Mucosa of stomach (tissue), 1 donor: Measurements from ENCODE around the gene FANCE.

Experiments used
- H3K27me3 ChIP-seq: one replicate; pipeline ENCODE4 v1.7.0; 2013; ENCODE audit warnings: mild to moderate bottlenecking, low read length; ENCODE audit not compliant: control insufficient read depth, insufficient read depth
- H3K36me3 ChIP-seq: one replicate; pipeline ENCODE4 v1.7.0; 2013; ENCODE audit warnings: low read length; ENCODE audit not compliant: control insufficient read depth, insufficient read depth
- H3K4me1 ChIP-seq: one replicate; pipeline ENCODE4 v1.7.0; 2013; ENCODE audit warnings: mild to moderate bottlenecking, low read length; ENCODE audit not compliant: control insufficient read depth, insufficient read depth
- H3K4me3 ChIP-seq: one replicate; pipeline ENCODE4 v1.7.0; 2013; ENCODE audit warnings: low read length
- H3K9ac ChIP-seq: one replicate; pipeline ENCODE4 v1.7.0; 2013; ENCODE audit warnings: mild to moderate bottlenecking, low read length, moderate library complexity
- H3K9me3 ChIP-seq: one replicate; pipeline ENCODE4 v1.7.0; 2013; ENCODE audit warnings: mild to moderate bottlenecking, low read length, moderate library complexity; ENCODE audit not compliant: control insufficient read depth
- donor health status: Pancreatic carcinoma.

Gene FANCE

DNA sequence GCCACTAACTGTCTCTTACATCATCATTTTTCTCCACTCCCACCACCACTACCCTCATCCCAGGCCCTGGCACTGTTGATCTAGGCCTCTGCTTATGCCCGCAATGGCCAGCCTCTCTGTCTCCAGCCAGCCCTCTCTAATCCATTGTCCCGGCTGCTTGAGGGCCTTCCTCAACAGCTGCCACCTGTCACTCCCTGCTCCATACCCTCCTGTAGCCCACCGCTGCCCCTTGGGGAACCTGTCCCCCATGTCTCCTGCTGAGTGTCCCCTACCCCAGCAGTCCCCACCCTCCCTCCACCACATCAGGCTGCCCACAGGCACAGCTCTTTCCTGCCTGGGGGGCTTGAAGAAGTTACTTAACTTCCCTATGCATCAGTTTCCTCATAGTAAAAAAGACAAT, 31.4 kb downstream of the FANCE start:
- no peaks in the 10 kb centered on the region for H3K9me3 ChIP-seq
- no peak overlapping the region for H3K4me3 ChIP-seq
- no peaks in the 10 kb centered on the region for H3K27me3 ChIP-seq
- H3K36me3 ChIP-seq, result no peaks in the 10 kb centered on the region
- peaks cover 37% of the 10 kb centered on the region for H3K4me1 ChIP-seq
- no peak overlapping the region for H3K9ac ChIP-seq

DNA sequence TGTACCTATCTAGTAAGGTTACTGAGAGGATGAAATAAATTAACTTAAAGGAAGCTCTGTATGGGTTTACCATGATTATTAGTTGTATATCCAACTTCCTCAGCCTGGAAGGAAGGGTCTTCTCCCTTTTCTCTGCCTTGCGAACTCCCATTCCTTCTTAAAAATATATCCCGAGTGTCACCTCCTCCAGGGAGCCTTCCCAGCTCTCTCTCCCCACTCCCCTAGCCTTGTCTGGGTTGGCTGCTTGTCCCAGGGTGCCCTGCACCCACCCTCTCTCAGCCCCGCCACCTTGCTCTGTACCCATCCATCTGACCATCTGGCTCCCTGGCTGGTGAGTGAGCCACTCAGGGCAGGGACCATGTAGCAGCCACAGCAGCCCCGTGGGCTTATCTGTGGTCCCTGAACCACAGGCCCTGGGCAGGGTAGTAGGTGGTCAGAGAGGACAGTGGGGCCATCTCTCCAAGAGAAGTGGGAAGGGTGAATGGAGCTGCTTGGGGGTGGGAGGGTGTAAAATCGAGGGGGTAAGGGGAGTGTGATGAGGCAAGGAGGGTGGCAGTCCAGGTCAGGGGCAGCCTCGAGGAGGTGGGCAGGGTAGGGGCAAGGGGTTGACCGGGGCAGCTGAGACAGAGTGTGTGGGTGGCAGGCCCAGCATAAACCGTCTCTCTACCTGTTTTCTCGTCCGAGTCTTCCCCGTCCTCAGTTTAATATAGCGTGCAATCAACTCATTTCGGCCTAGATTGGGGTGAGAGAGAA, 31.9 kb downstream of the FANCE start:
- H3K4me1 ChIP-seq, result peaks cover 37% of the 10 kb centered on the region
- H3K4me3 ChIP-seq, result no peak overlapping the region
- H3K36me3 ChIP-seq, result no peaks in the 10 kb centered on the region
- peak overlapping the region; percentile 3 for H3K9ac ChIP-seq
- no peaks in the 10 kb centered on the region for H3K9me3 ChIP-seq
- no peaks in the 10 kb centered on the region for H3K27me3 ChIP-seq

DNA sequence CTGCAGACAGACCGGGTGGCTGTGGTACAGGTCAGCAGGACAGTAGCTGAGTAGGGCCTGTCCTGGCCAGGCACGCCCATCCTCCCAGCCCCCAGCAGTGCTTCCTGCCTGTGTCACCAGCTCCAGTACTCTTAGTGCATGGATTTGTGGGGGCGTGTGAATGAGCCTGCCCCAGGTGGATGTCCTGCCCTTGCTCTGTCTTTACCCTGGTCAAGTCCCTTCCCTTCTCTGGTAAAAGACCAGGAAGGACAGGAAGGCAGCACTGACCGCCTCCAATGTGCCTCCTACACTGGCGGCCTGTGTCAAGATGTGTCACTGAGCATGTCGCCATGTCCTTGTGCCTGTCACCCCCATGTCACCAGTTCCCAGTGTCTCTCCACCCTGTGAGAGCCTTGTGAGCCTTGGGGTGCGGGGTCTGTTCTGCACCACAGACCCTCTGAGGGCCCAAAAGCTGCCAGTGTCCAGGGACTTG, 32.8 kb downstream of the FANCE start:
- H3K27me3 ChIP-seq, result no peaks in the 10 kb centered on the region
- H3K4me1 ChIP-seq, result peaks cover 37% of the 10 kb centered on the region
- H3K9me3 ChIP-seq, result no peaks in the 10 kb centered on the region
- no peaks in the 10 kb centered on the region for H3K36me3 ChIP-seq
- peak overlapping the region; percentile 80 for H3K9ac ChIP-seq
- no peak overlapping the region for H3K4me3 ChIP-seq

DNA sequence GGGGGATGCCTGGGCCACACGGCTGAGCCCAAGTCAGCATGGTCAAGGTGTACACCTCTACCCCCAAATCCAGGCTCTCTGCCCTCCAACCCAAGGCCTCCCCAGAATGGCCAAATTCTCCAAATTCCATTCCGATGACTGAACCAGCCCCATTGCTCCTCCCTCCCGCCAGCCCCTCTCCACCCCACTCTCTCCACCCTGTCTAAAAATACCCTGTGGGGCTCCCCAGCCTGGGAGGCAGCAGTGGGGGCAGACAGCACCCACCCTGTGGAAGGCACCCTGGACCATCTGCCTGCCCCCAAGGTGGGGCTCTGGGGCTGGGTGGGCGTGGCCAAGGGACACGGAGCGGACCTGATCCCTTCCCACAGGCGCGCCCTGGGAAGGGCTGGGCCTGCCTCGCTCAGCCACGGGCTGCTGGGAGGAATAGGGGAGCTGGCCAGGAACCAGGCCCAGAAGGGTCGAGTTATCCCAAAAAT, 33.3 kb downstream of the FANCE start:
- no peaks in the 10 kb centered on the region for H3K27me3 ChIP-seq
- H3K9ac ChIP-seq, result peak overlapping the region; percentile 80
- peak overlapping the region; percentile 4 for H3K4me3 ChIP-seq
- H3K36me3 ChIP-seq, result no peaks in the 10 kb centered on the region
- H3K4me1 ChIP-seq, result peaks cover 40% of the 10 kb centered on the region
- H3K9me3 ChIP-seq, result no peaks in the 10 kb centered on the region

DNA sequence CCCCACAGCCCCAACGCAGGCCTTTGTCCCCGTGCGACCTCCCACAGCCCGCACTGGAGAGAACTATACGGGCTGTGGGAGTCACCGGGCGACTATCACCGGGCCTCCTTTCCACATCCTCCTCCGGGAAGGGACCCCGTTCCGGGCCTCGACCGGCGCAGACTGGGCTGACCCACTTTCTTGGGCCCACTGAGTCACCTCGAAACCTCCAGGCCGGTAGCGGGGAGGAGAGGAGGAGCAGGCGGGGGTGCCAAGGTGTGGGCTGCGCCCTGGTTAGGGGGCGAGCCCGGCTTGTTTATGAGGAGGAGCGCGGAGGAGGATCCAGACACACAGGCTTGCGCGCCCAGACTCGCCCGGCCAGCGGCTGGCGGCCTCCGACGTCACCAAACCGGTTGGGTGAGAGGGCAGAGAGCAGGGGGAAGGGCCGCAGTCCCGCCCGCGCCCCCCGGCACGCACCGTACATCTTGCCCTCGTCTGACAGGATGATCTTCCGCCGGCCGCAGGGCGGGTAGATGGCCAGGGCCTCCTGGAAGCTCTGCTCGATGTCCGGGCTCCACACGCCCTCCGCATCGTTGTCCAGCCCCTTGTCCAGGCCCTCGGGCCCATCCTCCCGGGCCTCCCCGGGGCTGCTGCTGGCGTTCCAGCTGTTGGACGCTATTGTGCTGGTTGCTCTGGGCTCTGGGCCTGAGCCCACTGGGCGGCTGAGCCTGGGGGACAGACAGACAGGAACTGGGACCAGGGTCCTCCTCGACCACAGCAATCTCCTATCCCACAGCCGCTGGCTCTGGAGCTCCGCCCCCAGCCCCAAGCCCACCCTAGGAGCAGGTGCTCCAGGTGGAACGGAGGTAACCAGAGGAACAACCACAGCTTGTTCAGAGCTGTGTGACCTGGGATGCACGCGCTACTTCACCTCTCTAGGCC, 34.1 kb downstream of the FANCE start:
- H3K4me3 ChIP-seq, result peak overlapping the region; percentile 4
- H3K9me3 ChIP-seq, result no peaks in the 10 kb centered on the region
- H3K4me1 ChIP-seq, result peaks cover 48% of the 10 kb centered on the region
- H3K36me3 ChIP-seq, result no peaks in the 10 kb centered on the region
- no peaks in the 10 kb centered on the region for H3K27me3 ChIP-seq
- H3K9ac ChIP-seq, result peak overlapping the region; percentile 80

DNA sequence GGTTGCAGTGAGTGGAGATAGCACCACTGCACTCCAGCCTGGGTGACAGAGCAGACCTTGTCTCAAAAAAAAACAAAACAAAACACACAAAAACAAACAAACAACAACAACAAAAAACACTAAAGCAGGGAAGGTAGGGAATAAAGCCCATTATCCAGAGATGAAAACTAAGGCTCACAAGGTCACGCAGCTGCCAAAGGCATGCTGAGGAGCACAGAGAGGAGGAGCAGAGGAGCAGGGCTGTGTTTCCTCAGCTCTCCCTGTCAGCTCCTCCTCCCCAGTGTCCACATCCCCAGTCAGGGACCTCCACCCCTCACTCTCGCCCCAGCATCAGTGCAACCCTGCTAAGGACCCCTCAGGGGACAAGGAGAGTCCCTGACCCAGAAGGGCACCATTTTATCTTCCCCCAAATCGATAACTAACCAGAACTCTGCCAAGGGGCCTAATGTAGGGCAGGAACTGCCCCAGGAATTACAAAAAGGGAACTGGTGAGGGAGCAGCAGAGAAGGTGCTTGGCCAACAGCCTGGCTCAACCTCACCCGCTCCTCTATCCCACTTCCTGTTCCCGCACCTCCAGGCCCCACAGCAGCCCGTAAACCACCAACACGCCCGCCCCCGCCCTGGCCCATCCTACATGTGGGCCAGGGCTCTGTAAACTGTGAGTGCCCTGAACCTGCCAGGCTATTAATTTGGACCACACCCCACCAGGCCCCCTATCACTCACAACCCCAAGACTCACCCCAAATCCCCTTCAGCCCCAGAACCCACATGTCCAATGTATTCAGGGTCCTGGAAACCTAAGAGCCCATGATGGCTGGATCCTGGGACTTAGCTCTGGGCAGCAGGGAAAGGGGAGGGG, 35.7 kb downstream of the FANCE start:
- H3K36me3 ChIP-seq, result no peaks in the 10 kb centered on the region
- H3K9ac ChIP-seq, result peak overlapping the region; percentile 62
- H3K9me3 ChIP-seq, result no peaks in the 10 kb centered on the region
- H3K27me3 ChIP-seq, result no peaks in the 10 kb centered on the region
- H3K4me1 ChIP-seq, result peaks cover 64% of the 10 kb centered on the region
- no peak overlapping the region for H3K4me3 ChIP-seq

DNA sequence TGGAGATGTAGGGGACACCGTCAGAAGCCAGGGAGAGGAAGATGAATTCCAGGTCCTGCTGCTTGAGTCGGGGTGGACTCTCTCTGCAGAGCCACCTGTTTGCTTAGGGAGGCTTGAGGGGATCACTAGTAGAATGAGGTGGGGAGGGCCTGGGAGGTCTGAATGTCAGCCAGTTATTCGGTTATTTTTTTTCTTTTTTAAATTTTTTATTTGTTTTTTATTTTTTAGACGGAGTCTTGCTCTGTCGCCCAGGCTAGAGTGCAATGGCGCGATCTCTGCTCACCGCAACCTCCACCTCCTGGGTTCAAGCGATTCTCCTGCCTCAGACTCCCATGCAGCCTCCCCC, 36.4 kb downstream of the FANCE start:
- H3K9ac ChIP-seq, result peak overlapping the region; percentile 62
- peaks cover 68% of the 10 kb centered on the region for H3K4me1 ChIP-seq
- no peaks in the 10 kb centered on the region for H3K27me3 ChIP-seq
- no peak overlapping the region for H3K4me3 ChIP-seq
- H3K9me3 ChIP-seq, result no peaks in the 10 kb centered on the region
- H3K36me3 ChIP-seq, result no peaks in the 10 kb centered on the region

DNA sequence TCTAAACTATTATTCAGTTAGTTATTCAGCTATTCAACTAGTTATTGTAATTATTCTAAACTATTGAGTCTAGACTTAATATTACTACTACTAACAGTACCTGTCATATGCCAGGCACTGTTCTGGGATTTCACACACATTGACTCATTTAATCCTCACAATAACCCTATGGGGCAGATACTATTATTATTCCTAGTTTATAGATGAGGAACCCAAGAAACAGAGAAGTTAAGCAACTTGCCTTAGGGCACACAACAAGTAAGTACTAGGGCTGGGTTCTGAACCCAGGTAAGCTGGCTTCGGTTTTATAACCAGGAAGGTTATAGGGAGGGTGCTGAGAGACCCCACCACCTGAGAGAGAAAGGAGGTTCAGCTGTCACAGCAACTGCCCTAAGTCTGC, 36.9 kb downstream of the FANCE start:
- no peaks in the 10 kb centered on the region for H3K9me3 ChIP-seq
- H3K4me3 ChIP-seq, result no peak overlapping the region
- no peaks in the 10 kb centered on the region for H3K36me3 ChIP-seq
- H3K4me1 ChIP-seq, result peaks cover 73% of the 10 kb centered on the region
- H3K27me3 ChIP-seq, result no peaks in the 10 kb centered on the region
- H3K9ac ChIP-seq, result no peak overlapping the region

DNA sequence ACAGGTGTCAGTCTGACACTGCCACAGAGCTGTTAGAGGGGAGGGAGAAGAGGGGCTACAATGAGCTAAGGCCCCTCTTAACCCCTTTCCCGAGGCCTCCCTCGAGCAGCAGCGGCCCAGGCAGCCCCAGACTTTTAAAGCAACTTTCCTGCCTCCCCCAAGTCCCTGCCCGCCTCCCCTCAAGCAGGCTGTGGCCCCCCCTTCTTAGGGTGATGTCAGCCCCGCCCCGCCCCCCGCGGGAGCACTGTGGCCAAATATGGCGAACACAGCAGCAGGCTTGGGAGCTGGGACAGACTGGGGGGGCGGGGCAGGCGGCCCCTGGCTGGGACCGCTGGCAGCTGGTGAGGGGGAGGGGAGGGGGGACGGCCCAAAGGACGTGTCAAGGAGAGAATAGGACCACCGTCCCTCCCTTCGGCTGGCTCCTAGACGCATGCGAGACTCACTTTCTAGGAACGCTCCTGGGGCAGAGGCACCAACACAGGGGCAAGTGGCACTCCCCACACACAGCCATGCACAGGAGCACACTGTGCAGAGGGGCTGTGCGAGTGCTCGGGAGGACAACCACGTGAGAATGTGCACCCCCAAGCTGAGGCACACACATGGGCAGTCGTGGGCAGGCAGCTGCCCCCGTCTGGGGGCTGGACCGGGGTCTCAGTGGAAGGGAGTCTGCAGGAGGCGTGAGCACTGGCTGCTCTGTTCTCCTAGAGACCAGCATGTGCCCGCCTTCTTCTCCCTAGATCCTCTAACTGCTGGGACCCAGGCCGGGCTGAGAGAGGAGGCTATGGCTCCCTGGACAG, 38.1 kb downstream of the FANCE start:
- H3K4me1 ChIP-seq, result peaks cover 79% of the 10 kb centered on the region
- H3K9me3 ChIP-seq, result no peaks in the 10 kb centered on the region
- no peaks in the 10 kb centered on the region for H3K36me3 ChIP-seq
- no peak overlapping the region for H3K4me3 ChIP-seq
- H3K27me3 ChIP-seq, result no peaks in the 10 kb centered on the region
- H3K9ac ChIP-seq, result no peak overlapping the region

DNA sequence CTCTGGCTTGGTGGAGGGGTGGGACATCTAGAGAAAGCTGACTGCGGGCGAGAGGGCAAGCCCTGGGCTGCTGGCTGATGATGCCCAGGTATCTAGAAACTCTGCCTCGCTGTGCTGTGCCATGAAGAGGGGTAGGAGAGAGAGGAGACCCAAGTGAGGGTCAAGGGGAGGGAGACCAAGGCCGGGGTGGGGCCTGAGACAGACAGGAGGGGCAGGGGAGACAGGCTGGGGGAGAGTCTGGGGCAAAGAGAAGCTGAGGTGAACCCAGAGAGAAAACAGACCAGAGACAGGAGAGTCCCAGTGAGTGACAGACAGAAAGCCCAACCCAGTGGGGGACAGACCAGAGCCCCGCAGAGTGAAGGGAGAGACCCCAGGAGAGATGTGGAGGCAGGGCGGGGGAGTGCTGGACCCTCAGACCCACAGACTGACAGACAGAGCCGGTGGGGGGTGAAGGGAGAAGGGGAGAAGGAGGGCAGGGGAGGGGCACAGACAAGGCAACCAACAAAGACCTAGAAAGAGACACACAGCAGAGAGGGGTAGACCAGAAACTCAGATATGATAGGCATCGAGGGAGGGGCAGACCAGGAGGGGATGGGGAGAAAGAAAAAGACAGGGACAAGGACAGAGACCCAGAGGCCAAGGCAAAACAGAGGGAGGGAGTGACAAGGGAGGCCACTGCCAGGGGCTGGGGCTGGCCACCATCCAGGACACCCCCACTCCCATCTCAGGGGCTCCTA, 38.9 kb downstream of the FANCE start:
- no peaks in the 10 kb centered on the region for H3K9me3 ChIP-seq
- no peaks in the 10 kb centered on the region for H3K27me3 ChIP-seq
- no peaks in the 10 kb centered on the region for H3K36me3 ChIP-seq
- peaks cover 78% of the 10 kb centered on the region for H3K4me1 ChIP-seq
- no peak overlapping the region for H3K4me3 ChIP-seq
- peak overlapping the region; percentile 34 for H3K9ac ChIP-seq
